KOPT-K1 (cell line): Measurements from ENCODE around the gene SH3BP5.

ENCODE experiments used
- H3K27ac ChIP-seq: fragments of 200-600 bp; sonication (generic); 2 replicates; pipeline ENCODE4 v1.5.1; 2016; ENCODE audit warnings: antibody characterized with exemption, mild to moderate bottlenecking, low read depth, low read length; ENCODE audit not compliant: poor library complexity, severe bottlenecking
- H3K36me3 ChIP-seq: fragments of 200-600 bp; sonication (generic); 2 replicates; pipeline ENCODE4 v1.5.1; 2017; ENCODE audit warnings: antibody characterized with exemption, mild to moderate bottlenecking, low read length, moderate library complexity; ENCODE audit not compliant: insufficient read depth
- H3K9me3 ChIP-seq: fragments of 200-600 bp; sonication (generic); 2 replicates; pipeline ENCODE4 v1.5.1; 2017; ENCODE audit warnings: antibody characterized with exemption, low read length, mild to moderate bottlenecking; ENCODE audit not compliant: insufficient read depth, poor library complexity, severe bottlenecking

Gene SH3BP5

DNA sequence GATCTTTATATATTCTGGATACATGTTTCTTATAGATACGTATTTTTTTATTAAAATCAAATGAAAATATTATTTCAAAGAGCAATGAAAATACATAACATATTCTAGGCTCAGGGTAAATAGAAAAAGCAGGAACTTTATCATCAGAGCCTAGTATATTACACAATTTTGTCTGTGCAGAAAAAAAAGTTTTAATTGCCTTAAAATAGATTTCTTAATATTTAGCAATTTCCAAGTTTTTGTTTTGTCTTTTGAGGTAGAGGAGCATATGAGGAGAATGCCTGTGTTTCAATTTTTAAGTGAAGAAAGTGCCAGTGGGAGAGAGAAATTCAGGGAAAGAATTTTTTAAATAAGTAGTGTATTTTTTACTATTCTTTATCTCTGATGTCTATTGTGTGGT, 115.9 kb downstream of the SH3BP5 start:
- peaks cover 84% of the 10 kb centered on the region for H3K36me3 ChIP-seq
- H3K9me3 ChIP-seq = no peaks in the 10 kb centered on the region
- H3K27ac ChIP-seq = no peak overlapping the region

DNA sequence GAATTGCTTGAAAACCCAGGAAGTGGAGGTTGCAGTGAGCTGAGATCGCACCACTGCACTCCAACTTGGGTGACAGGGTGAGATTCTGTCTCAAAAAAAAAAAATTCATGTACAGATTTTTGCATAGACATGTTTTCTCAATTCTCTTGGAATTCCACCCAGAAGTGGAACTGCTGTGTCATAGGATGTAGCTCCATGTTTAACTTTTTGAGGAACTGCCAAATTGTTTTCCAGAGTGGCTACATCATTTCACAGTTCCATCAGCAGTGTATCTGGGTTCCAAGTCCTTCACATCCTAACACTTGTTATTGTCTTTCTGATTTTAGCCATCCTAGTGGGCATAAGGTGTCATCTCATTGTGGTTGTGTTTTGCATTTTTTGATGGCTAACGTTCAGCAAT, 116.4 kb downstream of the SH3BP5 start:
- H3K9me3 ChIP-seq = no peaks in the 10 kb centered on the region
- H3K36me3 ChIP-seq = peaks cover 85% of the 10 kb centered on the region
- no peak overlapping the region for H3K27ac ChIP-seq

DNA sequence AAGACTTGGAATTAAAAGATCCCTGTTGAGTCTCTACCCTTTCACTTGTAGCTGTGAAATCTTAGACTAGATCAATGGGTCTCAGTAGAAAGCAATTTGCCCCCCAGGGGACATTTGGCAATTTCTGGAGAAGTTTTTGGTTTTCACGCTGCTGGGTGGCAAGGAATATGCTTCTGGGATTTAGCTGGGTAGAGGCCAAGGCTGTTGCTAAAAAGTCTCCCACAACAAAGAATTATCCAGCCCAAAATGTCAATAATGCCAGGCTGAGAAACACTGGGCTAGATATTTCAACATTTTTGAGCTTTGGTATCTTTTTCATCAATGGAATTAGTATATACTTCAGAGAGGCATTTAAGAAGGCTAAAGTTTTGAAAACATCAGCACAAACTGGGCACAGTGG, 117.6 kb downstream of the SH3BP5 start:
- Histone ChIP-seq H3K27ac (no peak overlapping the region), H3K36me3 (peaks cover 85% of the 10 kb centered on the region), H3K9me3 (no peaks in the 10 kb centered on the region)

DNA sequence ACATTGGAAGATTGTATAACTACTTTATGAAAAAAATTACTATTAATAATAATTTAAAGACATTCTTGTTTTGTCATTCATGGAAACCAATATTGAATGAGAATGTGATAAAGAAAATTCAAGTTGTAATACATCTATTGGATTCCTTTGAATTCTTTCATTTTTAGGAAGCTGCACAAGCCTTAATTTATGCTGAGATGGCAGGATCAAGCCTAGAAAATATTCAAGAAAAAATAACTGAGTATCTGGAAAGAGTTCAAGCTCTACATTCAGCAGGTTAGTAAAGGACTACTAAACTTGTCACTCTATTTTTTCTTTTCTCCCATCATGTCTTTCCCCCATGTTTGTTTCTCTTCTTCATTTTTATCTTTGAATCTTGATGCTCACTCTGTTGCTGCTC, 120.4 kb downstream of the SH3BP5 start:
- H3K27ac ChIP-seq = no peak overlapping the region
- peaks cover 73% of the 10 kb centered on the region for H3K36me3 ChIP-seq
- H3K9me3 ChIP-seq = no peaks in the 10 kb centered on the region

DNA sequence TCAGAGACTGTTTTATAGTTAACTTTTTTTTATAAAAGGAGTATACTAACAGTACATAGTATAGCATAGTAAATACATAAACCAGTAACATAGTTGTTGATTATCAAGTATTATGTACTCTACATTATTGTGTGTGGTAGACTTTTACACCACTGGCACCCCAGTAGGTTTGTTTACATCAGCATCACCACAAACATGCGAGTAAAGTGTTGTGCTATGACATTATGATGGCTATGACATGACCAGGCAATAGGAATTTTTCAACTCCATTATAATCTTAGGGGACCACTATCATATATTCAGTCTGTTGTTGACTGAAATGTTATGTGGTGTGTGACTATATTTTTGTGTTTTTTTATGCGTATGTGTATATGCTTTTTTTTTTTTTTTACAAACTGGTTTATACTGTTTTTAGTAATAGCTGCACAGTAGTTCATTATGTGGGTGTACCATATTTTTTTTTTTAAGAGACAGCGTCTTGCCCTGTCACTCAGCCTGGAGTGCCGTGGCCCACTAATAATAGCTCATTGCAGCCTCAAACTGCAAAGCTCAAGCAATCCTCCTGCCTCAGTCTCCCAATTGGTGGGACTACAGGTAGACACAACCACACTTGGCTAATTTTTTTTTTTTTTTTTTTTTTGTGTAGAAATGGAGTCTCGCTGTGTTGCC, 124.4 kb downstream of the SH3BP5 start:
- Histone ChIP-seq H3K27ac (no peak overlapping the region), H3K9me3 (no peaks in the 10 kb centered on the region), H3K36me3 (peaks cover 41% of the 10 kb centered on the region)

DNA sequence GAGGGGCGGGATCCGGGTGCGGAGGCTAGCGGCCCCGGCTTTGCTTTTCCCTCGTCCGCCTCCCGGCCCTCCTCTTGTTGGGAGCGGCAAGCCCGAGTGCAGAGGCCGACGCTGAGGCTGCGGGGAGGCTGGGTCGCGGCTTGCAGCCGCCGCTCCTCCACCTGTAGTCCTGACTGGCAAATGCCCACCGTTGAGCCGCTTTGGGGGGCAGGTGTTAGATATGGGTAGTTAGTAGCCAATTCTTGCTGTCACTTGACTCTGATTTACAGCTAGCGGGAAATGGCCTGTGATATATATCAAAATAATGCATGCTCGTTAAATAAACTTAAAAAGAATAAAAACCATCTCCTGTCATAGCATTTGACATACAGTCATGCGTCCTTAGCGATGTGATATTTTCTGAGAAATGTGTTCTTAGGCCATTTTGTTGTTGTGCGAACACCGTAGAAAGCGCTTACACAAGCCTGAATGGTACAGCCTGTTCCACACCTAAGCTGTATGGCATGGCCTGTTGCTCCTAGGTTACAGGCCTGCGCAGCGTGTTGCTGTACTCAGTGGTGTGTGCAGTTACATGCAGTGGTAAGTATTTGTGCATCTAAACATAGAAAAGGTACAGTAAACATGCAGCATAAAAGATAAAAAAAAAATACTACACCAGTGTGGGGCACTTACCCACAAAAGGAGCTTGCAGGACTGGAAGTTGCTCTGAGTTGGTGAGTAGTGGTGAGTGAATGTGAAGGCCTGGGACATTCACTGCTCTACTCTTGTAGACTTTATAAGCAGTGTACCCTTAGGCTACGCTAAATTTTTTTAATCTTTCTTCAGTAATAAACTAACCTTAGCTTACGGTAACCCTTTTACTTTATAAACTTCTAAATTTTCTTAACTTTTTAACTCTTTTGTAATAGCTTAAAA, 125.5 kb downstream of the SH3BP5 start:
- Histone ChIP-seq H3K9me3 (no peaks in the 10 kb centered on the region), H3K27ac (peak overlapping the region; percentile 78), H3K36me3 (peaks cover 30% of the 10 kb centered on the region)

DNA sequence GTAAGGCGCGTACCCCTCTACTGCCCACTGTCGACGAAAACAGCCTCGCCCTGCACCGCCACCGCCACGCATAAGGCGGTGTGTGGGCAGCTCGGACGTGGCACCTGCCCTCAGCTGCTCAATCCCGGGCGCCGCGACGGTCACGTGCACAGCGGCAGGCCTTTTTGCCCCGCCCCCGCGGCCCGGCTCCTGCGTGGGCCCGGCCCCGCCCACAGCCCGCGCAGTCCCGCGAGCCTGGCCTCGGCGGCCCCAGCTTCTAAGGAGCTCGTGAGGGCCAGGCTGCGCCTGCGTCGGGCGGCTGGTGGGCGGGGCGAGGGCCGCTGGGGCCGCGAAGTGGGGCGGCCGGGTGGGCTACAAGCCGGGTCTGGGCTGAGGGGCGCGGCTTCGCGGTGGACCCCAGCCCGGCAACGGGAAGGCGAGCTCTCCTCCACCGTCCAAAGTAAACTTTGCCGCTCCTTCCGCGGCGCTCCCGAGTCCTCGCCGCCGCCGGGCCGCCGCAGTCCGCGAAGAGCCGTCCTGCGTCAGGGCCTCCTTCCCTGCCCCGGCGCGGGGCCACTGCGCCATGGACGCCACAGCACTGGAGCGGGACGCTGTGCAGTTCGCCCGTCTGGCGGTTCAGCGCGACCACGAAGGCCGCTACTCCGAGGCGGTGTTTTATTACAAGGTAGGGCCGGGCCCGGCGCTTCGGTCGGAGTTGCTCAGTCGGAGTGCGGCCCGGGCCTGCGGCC, 126.3 kb downstream of the SH3BP5 start, which contains the start of gene CAPN7:
Gene CAPN7, plus strand, starts transcription at position 313 of the 728 bp plus-strand sequence. Its CDS starts 250 bp downstream, at position 563.
- peak within 1 kb of the TSS; percentile 78 for H3K27ac ChIP-seq
- H3K9me3 ChIP-seq = no peaks in the 10 kb centered on the region

DNA sequence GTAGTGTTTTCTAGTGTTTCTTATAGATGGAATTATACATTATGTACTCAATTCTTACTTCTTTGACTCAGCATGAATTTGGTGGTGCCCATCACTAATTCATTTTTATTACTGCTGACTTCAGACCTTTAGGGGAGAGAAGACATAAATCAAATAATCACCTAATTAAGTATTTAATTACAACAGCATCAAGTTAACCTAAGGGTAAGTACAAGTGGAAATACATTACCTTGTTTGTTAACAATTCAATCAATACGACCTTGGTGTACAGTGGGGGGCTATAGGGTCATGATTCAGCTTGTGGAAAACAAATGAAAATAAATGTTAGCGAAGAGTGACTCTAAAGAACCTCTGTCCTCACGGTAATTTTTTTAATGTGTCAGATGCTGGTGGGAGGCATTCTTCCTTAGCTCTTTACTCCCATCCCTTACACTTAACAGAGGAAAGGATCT, 126.9 kb downstream of the SH3BP5 start:
- H3K9me3 ChIP-seq = no peaks in the 10 kb centered on the region
- peak overlapping the region; percentile 78 for H3K27ac ChIP-seq
- H3K36me3 ChIP-seq = peaks cover 17% of the 10 kb centered on the region

More for the DNA sequence above, 126.3 kb downstream of the SH3BP5 start, which contains the start of gene CAPN7:
- peaks cover 22% of the 10 kb centered on the region for H3K36me3 ChIP-seq
